GM20000 (cell line): ENCODE results near the gene OR6T1.

Experiments
- DNase-seq: peaks from one replicate; pipeline ENCODE4 v3.0.0; 2012; ENCODE audit warnings: low spot score
- CTCF ChIP-seq: IDR thresholded peaks from 2 replicates; pipeline ENCODE4 v1.5.1; 2012; ENCODE audit warnings: mild to moderate bottlenecking, control low read depth; ENCODE audit errors: extremely low read depth, missing control alignments

Gene OR6T1

GRCh38 chr11:123901867-123902266 lies 41.8 kb downstream of the OR6T1 start, which contains the start of gene OR8D4:
OR8D4 (plus strand) TSS chr11:123902167; CDS start chr11:123906432, 4,265 bp downstream.
- no peak for TF ChIP-seq CTCF
- no peak for DNase-seq

GRCh38 chr11:123899792-123900191 lies 43.8 kb downstream of the OR6T1 start:
- DNase-seq = no peak
- TF ChIP-seq CTCF = no peak
